SIG-M5 (cell line): Measurements from ENCODE around the gene PABPC1L.
A peak's percentile ranks its signal among the peaks of the same experiment; 100 is the strongest.

ENCODE experiments used
- DNase-seq: peaks from one replicate; lab custom pipeline; 2025; lab: John Stamatoyannopoulos, UW

The PABPC1L gene

DNA sequence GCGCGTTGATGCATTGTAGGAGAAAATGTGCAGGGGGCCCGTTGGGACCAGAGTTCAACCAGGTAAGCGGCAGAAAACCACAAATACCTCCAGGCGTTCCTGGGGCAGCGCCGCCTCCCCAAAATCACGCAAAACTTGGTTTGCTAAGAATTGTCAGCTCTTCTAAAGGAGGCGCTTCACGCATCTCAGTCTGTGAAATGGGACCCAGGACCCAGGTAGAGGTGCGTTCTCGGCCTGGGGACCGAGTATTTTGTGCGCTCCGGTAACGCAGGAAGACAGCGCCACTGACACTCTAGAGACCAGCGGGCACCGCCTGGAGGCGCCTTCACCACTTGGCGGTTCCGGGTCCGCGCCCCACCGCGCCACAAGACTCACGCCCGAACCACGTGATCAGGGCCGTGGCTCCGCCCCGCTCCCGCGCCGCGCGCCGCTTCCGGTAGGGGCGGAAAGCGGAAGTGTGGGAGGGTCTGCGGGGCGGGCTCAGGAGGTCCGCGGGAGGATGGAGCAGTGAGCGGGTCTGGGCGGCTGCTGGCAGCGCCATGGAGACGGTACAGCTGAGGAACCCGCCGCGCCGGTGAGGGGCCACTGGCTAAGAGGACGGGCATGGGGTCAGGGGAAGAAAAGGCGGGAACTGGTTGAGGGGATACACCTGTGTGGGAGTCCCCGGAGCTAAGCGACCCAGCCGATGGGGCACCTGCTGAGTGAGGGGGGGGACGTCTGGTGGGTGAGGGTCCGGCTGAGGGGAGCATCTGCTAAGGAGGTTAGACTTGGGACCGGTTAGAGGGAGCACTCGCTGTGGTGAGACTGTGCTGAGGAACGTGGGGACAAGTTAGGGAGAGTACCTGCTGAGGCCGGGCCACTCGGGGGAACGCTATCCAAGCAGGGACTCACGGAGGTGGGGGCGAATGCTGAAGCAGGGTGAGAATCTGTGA is 56.4 kb downstream of the PABPC1L start, which contains the start of gene STK4:
TSS of gene STK4 (plus strand) at position 483 of the 932 bp plus-strand sequence. CDS start at position 540, 57 bp downstream.
- peak; percentile 49 for DNase-seq

DNA sequence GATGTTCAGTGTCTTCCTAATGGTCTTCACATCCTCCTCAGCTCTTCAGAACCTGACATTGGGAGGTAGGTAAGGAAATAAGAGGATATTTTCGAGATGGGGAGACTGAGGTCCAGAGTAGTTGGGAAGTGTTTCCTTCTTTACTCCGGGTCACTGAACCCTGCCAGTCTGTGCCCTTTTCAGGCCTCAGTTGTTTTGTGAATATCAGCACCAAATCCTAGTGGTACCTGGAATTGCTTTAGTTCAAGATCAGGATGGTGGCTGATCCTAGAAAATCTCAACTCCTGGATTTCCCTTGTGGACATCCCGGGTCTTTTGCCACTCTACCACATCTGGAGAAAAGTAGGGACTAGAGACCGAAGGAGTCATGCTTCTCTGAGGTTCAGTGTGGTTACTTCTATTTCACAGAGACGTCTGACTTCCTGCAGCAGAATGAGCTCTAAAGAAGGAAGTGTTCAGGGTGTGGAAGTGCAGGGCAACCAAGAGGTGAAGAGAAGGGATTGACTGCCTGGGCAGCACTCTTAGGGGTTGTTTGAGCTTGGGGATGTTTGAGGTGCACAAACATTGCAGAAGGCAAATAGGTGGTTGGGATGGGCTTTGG is 57.4 kb downstream of the PABPC1L start:
- DNase-seq = peak; percentile 71

DNA sequence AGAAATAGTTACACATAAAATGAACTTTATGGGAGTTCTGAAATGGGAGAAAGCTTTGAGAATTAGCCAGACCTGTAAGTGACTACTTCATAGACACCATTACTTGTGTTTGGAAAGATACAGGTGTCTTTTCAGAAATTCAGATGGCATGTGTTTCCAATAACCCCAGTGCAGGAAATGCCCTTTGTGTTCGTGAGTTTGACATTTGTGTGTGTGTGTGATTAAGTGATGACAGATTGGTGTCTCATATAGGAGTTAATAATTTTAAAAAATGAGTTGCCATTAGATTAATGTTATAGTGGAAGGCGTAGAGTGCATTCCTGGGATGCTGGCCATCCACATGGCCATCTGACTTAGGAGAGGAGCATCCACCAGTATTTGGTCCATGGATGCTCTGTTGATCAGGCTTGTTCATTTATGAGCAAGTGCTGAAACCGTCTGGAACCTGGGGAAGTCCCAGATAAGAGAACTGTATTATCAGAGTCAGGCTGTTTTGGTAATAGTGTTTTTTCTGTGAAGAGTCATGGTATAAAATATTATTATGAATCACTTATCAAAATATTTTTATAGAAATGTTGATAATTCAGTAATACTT is 59.5 kb downstream of the PABPC1L start:
- no peak for DNase-seq

DNA sequence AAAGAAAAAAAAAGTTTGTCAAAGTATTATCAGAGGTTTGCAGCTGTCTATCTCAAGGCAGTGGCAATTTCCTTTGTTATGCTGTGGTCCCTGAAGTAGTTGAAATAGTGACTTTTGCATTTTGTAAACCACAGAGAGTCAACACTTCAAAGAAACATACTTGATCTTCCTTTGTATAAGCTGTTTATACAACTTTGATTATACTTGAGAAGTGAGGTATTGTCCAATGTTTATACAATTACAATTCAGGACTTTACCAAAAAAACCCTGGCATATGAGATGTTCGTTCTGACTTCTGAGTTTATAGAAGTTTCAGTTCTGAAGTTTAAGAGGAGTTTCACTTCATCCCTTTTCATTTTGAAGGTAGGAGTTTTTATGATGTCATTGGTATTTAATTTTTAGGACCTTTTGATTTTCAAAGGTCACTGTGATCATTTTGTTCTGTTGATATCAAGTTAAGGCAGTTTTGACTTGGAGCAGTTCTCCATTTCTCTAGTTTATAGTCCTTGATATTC is 60.4 kb downstream of the PABPC1L start:
- DNase-seq = no peak

DNA sequence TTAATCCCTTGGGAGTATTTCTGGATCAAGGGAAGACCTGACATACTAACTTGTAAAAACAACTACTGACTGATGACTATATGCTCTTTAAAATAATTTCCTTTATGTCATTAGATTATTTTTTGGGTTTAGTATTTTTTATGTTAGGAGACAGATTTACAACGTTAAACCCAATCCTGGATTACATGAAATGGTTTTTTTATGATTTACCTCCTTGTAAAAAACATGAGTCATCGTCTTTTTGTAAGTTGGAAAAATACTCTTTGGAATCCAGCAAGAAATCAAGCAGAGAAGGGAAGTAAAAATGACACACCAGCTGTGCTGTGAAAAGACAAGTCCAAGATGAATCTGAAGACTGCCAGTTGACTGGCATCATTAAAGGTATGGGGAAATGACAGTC is 63.2 kb downstream of the PABPC1L start:
- no peak for DNase-seq

DNA sequence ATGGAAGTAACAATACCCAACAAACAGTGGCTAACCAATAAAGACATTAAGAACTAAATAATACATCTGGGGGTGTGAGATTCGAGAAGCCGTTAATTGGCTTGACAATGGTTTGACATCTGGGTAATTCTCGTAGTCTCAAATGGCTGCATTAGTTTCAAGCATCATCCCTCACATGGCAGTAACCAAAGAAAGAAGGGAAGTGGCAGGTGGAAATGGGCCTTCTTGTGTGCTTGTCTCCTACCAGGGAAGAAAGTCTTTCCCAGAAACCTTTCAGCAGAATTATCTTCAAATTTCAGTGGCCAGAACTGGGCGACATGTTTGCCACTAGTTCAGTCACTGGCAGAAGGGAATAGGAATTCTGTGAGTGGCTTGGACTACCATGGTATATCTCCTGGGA is 66.8 kb downstream of the PABPC1L start:
- no peak for DNase-seq

DNA sequence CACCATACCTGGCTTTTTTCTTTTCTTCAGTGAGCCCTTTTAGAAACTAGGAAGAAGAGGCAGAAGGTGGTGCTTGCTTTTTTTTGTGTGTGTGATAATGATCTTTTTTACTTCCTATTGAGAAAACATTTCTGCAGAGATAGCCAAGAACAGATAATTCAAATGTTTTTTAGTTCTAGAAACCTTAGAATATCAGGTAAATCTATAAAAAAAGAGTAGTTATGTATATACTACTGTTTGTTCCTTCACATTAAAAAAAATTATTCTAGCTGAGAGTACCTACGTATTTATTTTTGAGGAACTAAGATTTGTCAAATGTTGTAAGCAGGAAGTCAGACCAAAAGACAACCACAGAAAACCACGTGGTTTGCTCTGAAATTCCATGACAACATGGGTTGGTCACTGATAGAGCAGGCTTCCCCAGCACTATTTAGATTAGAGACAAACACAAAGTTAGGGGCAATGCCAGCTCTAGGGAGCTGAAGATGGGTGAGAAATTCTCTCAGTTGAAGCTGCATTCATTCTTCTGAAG is 69.3 kb downstream of the PABPC1L start:
- DNase-seq = peak; percentile 73

DNA sequence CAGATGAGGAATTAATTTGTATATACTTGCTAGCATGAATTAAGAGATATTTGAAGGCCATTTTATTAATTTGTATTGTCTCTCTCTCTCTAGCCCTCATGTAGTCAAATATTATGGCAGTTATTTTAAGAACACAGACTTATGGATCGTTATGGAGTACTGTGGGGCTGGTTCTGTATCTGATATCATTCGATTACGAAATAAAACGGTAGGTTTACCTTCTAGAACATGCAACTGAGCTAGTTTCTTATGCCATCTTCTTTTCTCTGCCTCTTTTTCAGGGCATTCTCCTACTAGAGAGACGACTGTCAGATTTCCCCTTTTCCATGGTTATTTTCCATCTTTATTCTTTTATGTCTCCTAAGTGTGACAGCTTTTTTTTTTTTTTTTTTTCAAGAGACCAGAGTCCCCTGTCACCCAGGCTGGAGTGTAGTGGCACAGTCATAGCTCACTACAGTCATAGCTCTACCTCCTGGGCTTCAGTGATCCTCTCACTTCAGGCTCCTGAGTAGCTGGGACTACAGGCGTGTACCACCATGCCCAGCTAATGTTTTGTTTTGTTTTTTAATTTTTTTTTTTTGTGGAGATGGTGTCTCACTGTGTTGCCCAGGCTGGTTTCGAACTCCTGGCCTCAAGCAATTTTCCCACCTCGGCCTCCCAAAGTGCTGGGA is 72.0 kb downstream of the PABPC1L start:
- no peak for DNase-seq

DNA sequence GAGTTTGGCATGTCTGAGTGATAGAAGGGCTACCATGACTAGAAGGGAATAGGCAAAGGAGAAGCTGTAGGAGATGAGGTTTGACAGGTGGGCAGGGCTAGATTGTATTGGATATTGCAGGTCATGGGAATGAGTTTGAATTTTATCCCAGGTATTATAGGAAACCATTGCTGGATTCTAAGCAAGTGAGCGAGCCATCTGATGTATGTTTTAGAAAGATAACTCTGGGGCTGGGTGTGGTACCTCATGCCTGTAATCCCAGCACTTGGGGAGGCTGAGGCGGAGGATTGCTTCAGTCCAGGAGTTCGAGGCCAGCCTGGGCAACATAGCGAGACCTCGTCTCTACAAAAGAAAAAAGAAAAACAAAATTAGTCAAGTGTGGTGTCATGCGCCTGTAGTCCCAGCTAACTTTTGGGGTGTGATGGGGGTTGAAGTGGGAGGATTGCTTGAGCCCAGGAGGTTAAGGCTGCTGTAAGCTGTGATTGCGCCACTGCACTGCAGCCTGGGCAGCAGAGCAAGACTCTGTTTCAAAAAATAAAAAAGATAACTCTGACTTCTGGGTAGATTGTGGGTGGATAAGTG is 73.3 kb downstream of the PABPC1L start:
- no peak for DNase-seq

DNA sequence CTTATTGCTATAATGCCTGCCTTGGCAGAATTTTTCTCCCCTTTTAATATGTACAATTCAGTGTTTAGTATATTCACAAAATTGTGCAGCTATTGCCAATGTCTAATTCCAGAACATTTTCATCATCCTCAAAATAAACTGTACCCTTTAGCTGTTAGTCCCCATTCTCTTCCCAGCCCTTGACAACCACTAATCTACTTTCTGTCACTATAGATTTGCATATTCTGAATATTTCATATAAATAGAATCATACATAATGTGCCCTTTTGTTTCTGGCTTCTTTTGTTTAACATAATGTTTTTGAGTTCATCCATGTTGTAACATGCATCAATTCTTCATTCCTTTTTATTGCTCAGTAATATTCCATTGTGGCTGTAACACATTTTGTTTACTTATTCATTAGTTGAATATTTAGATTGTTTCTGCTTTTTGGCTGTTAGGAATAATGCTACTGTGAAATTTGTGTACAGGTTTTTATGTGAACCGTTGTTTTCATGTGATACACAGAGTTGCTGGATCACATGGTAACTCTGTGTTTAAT is 78.8 kb downstream of the PABPC1L start:
- no peak for DNase-seq
